WI38 (cell line): ENCODE results near the gene OSTM1.
"Not testable (repeated sequence)": the region's sequence is repeated elsewhere in the genome, so short reads cannot be mapped to it uniquely, and the experiment has no call there.

Experiments
- H3K4me3 ChIP-seq: 2 replicates; pipeline ENCODE4 v1.5.1; 2011; ENCODE audit warnings: low read depth, mild to moderate bottlenecking, control low read depth, low read length
- TF ChIP-seq, protein P1 (sequence below): IDR thresholded peaks from 2 replicates; pipeline ENCODE4 v1.5.1; 2012; ENCODE audit warnings: low read depth, mild to moderate bottlenecking, control low read depth, low read length

Gene OSTM1

GRCh38 chr6:108024427-108025073 is 50.0 kb downstream of the OSTM1 start:
- TF ChIP-seq, protein P1, sequence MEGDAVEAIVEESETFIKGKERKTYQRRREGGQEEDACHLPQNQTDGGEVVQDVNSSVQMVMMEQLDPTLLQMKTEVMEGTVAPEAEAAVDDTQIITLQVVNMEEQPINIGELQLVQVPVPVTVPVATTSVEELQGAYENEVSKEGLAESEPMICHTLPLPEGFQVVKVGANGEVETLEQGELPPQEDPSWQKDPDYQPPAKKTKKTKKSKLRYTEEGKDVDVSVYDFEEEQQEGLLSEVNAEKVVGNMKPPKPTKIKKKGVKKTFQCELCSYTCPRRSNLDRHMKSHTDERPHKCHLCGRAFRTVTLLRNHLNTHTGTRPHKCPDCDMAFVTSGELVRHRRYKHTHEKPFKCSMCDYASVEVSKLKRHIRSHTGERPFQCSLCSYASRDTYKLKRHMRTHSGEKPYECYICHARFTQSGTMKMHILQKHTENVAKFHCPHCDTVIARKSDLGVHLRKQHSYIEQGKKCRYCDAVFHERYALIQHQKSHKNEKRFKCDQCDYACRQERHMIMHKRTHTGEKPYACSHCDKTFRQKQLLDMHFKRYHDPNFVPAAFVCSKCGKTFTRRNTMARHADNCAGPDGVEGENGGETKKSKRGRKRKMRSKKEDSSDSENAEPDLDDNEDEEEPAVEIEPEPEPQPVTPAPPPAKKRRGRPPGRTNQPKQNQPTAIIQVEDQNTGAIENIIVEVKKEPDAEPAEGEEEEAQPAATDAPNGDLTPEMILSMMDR = no peak
- H3K4me3 ChIP-seq = no peak overlapping the region

DNA sequence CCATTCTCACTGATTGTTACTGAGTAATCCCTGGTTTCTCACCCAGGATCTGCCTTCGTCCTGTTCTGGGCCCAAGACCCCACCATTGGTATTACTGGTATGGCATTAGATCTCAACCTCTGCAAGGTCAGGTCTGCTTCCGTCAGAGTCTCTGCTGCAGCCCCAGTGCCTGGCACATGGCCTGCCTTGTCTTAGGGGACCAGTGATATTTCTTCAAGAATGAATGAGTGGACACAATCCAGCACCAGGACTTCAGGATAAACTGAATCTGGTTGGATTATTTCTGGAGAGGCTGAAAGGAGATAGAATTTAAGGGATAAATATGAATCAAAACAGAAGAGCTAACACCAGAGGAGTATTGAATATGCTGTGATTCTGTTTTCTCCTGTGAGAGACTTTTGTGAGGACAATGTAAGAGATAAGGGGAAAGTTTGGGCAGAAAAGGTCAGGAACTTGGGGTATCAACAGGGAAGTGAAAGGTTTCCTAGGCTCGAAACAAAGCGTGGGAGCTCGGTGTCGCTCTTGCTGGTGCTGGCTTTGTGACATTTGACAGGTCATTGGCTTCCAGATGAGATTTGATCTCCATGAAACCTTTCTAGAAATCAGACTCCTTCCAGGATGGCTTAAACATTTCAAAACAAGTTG is 53.9 kb downstream of the OSTM1 start:
- TF ChIP-seq, protein P1 = no peak
- no peak overlapping the region for H3K4me3 ChIP-seq

- H3K4me3 ChIP-seq = not testable (repeated sequence)
Observed at GRCh38 chr6:108016283-108016682, 58.3 kb downstream of the OSTM1 start.

- TF ChIP-seq, protein P1 = no peak
- no peak overlapping the region for H3K4me3 ChIP-seq
Observed at GRCh38 chr6:108013787-108014439, 60.6 kb downstream of the OSTM1 start.

GRCh38 chr6:108009894-108010293 is 64.6 kb downstream of the OSTM1 start:
- no peak overlapping the region for H3K4me3 ChIP-seq
- TF ChIP-seq, protein P1 = no peak

- H3K4me3 ChIP-seq = not testable (repeated sequence)
Observed at GRCh38 chr6:108009258-108009657, 65.3 kb downstream of the OSTM1 start.

- H3K4me3 ChIP-seq = no peak overlapping the region
- TF ChIP-seq, protein P1 = no peak
Observed at GRCh38 chr6:108008363-108008762, 66.2 kb downstream of the OSTM1 start.

- TF ChIP-seq, protein P1 = no peak
- no peak overlapping the region for H3K4me3 ChIP-seq
Observed at GRCh38 chr6:108005961-108006360, 68.6 kb downstream of the OSTM1 start.
